Type B pancreatic cell (in vitro differentiated cells): ENCODE results near the gene SDK2. TPM values are rescaled to one million over a fixed set of nuclear protein-coding genes. Genes with fewer than 3 reads are reported as not detected.
A peak's percentile ranks its signal among the peaks of the same experiment; 100 is the strongest.

Experiments used
- DNase-seq: peaks from one replicate; pipeline ENCODE4 v3.0.0; 2021; ENCODE audit warnings: mixed read lengths; ENCODE audit not compliant: unreplicated experiment; ENCODE audit errors: extremely low spot score
- H3K27ac Mint-ChIP-seq: 2 replicates; pipeline ENCODE4 v1.8.0; 2021; ENCODE audit warnings: mild to moderate bottlenecking, mixed read lengths
- H3K27me3 Mint-ChIP-seq: 2 replicates; pipeline ENCODE4 v1.8.0; 2021; ENCODE audit warnings: mixed read lengths
- H3K36me3 Mint-ChIP-seq: 2 replicates; pipeline ENCODE4 v1.8.0; 2021; ENCODE audit warnings: mixed read lengths
- H3K4me1 Mint-ChIP-seq: one replicate; pipeline ENCODE4 v1.8.0; 2021; ENCODE audit warnings: mixed read lengths; ENCODE audit not compliant: unreplicated experiment
- H3K4me3 Mint-ChIP-seq: 2 replicates; pipeline ENCODE4 v1.8.0; 2021; ENCODE audit warnings: mild to moderate bottlenecking, mixed read lengths
- H3K9me3 Mint-ChIP-seq: 2 replicates; pipeline ENCODE4 v1.8.0; 2021; ENCODE audit warnings: mixed read lengths
- total RNA-seq: library from RNA; stranded (reverse); gene quantifications from 2 replicates; pipeline ENCODE4 v1.2.1, GENCODE V29; 2021; ENCODE audit warnings: low replicate concordance
- TF ChIP-seq, protein P1 (sequence below): fragments of 200-600 bp; sonication (generic); conservative IDR thresholded peaks from 2 replicates; pipeline ENCODE4 v1.5.0; 2021; ENCODE audit warnings: antibody characterized with exemption, mild to moderate bottlenecking

Gene SDK2
- total RNA-seq, 1 donor from 2014 or later, result 47.3 TPM

DNA sequence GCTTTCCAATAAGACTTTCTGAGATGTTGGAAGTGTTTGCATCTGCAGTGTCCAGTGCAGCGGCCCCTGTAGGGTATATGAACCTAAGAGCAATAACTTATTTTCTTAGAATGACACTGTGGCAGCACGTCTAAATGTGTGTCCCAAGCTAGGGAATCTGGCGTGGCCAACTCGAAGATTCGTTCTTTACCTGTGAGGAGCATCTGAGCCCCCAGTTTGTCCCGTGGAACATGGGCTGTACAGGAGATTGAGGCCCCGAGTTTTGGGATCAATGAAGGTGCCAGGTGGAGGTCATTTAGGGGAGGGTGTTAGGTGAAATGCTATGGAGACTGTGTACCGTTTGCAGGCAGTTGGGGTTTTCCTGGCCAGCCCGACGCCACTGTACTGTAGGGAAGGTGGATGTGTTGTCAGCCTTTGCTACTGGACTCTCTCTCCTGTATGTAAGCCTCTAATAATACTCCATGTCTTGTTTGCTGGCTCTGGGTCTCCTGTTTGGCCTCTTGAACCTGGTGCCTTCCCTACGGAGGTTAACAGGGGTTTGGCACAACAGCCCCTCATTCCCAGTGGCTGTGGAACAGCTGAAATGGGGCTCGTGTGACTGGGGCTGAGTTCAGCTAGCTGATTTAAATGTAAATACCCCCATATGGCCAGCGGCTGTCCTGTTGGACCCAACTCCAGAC is 45.5 kb upstream of the SDK2 start:
- TF ChIP-seq, protein P1, sequence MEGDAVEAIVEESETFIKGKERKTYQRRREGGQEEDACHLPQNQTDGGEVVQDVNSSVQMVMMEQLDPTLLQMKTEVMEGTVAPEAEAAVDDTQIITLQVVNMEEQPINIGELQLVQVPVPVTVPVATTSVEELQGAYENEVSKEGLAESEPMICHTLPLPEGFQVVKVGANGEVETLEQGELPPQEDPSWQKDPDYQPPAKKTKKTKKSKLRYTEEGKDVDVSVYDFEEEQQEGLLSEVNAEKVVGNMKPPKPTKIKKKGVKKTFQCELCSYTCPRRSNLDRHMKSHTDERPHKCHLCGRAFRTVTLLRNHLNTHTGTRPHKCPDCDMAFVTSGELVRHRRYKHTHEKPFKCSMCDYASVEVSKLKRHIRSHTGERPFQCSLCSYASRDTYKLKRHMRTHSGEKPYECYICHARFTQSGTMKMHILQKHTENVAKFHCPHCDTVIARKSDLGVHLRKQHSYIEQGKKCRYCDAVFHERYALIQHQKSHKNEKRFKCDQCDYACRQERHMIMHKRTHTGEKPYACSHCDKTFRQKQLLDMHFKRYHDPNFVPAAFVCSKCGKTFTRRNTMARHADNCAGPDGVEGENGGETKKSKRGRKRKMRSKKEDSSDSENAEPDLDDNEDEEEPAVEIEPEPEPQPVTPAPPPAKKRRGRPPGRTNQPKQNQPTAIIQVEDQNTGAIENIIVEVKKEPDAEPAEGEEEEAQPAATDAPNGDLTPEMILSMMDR, result no peak
- no peak overlapping the region for H3K4me3 Mint-ChIP-seq
- peaks cover 22% of the 10 kb centered on the region for H3K4me1 Mint-ChIP-seq
- no peak overlapping the region for H3K27ac Mint-ChIP-seq
- H3K9me3 Mint-ChIP-seq, result peaks cover 10% of the 10 kb centered on the region
- peak; percentile 25 for DNase-seq
- no peaks in the 10 kb centered on the region for H3K36me3 Mint-ChIP-seq
- H3K27me3 Mint-ChIP-seq, result peaks cover 9% of the 10 kb centered on the region

DNA sequence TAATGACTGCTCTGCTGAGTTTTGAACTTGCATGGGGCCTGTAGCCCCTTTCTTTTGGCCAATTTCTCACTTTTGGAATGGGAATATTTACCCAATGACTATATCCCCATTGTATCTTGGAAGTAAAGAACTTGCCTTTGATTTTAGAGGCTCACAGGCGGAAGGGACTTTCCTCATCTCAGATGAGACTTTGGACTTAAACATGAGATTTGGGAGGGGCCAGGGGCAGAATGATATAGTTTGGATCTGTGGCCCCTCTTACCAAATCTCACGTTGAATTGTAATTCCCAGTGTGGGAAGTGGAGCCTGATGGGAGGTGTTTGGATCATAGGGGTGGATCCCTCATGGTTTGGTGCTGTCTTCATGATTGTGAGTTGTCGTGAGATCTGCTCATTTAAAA is 42.7 kb upstream of the SDK2 start:
- no peak overlapping the region for H3K27ac Mint-ChIP-seq
- peaks cover 12% of the 10 kb centered on the region for H3K27me3 Mint-ChIP-seq
- DNase-seq, result no peak
- TF ChIP-seq, protein P1, result no peak
- no peak overlapping the region for H3K4me3 Mint-ChIP-seq
- H3K9me3 Mint-ChIP-seq, result peaks cover 5% of the 10 kb centered on the region
- H3K36me3 Mint-ChIP-seq, result no peaks in the 10 kb centered on the region
- H3K4me1 Mint-ChIP-seq, result peaks cover 17% of the 10 kb centered on the region

DNA sequence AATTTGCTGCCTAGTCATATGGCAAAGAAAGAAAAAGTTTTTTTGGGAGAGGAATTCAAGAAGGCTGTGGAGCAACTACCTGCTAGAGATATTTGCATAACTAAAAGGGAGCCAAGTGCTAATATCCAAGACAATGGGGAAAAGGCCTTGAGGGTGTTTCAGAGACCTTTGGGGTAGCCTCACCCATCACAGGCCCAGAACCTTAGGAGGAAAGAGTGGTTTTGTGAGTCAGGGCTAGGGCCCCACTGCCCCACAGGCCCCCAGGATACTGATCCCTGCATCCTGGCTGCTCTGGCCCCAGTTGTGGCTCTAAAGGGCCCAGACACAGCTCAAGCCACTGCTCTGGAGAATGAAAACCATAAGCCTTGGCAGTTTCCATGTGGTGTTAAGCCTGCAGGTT is 41.9 kb upstream of the SDK2 start:
- H3K9me3 Mint-ChIP-seq, result peaks cover 10% of the 10 kb centered on the region
- TF ChIP-seq, protein P1, result no peak
- no peaks in the 10 kb centered on the region for H3K36me3 Mint-ChIP-seq
- H3K4me1 Mint-ChIP-seq, result peaks cover 9% of the 10 kb centered on the region
- H3K27ac Mint-ChIP-seq, result no peak overlapping the region
- H3K4me3 Mint-ChIP-seq, result no peak overlapping the region
- H3K27me3 Mint-ChIP-seq, result peaks cover 15% of the 10 kb centered on the region
- no peak for DNase-seq

DNA sequence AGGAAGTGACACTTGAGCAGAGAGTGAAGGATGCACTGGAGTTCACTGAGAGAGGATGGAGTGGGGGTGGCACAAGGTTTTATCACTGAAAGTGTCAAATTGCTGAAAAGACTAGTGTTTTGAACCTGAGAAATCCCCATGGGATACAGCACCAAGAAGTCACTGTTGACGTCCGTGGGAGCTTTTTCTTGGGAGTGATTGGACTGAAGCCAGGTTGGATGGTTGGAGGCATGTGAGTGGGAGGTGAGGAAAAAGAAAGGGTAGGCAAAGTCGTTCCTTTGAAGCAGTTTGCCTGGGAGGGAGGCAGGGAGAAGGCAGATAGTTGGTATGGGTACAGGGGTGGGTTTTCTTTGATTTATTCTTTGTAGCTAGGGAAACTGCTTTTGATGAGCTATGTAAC is 39.9 kb upstream of the SDK2 start:
- Mint-ChIP-seq H3K36me3 (no peaks in the 10 kb centered on the region), H3K4me3 (no peak overlapping the region), H3K4me1 (no peaks in the 10 kb centered on the region), H3K27ac (no peak overlapping the region), H3K9me3 (peaks cover 15% of the 10 kb centered on the region), H3K27me3 (peaks cover 21% of the 10 kb centered on the region)
- no peak for DNase-seq
- TF ChIP-seq, protein P1, result no peak

DNA sequence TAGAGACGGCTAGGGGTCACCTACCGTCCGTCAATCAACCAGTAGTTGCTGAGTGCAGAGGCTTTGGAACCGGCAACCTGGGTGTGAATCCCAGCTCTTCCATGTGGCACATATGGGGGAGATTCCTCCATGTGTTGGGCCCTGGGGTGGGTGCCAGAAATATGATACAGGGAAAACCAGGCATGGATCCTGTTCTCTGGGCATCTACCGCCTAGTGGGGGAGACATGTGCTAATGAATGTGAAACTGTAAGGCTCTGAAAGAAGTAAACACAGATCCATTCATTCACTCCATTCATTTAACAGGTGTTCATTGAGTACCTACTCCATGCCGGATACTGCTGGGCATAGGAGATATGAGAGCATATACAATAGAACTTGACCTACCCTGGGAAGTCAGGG is 39.5 kb upstream of the SDK2 start:
- H3K27ac Mint-ChIP-seq, result no peak overlapping the region
- TF ChIP-seq, protein P1, result no peak
- peaks cover 25% of the 10 kb centered on the region for H3K27me3 Mint-ChIP-seq
- peaks cover 15% of the 10 kb centered on the region for H3K9me3 Mint-ChIP-seq
- DNase-seq, result no peak
- H3K4me1 Mint-ChIP-seq, result no peaks in the 10 kb centered on the region
- H3K4me3 Mint-ChIP-seq, result no peak overlapping the region
- no peaks in the 10 kb centered on the region for H3K36me3 Mint-ChIP-seq
